GM12864 (cell line): ENCODE data around the gene ULK4.

Source experiments
- DNase-seq: peaks from one replicate; pipeline ENCODE4 v3.0.0-alpha.2; 2011; ENCODE audit warnings: low read depth
- H3K4me3 ChIP-seq: 2 replicates; pipeline ENCODE4 v1.5.1; 2011; ENCODE audit warnings: mild to moderate bottlenecking, low read depth, low read length, control low read depth
- TF ChIP-seq, protein P1 (sequence below): IDR thresholded peaks from 2 replicates; pipeline ENCODE4 v1.5.1; 2011; ENCODE audit warnings: low read depth, mild to moderate bottlenecking, moderate library complexity, low read length, control low read depth, inconsistent platforms; ENCODE audit errors: missing control alignments

The ULK4 gene

GRCh38 chr3:41223078-41223477, 738.8 kb downstream of the ULK4 start:
- TF ChIP-seq, protein P1, sequence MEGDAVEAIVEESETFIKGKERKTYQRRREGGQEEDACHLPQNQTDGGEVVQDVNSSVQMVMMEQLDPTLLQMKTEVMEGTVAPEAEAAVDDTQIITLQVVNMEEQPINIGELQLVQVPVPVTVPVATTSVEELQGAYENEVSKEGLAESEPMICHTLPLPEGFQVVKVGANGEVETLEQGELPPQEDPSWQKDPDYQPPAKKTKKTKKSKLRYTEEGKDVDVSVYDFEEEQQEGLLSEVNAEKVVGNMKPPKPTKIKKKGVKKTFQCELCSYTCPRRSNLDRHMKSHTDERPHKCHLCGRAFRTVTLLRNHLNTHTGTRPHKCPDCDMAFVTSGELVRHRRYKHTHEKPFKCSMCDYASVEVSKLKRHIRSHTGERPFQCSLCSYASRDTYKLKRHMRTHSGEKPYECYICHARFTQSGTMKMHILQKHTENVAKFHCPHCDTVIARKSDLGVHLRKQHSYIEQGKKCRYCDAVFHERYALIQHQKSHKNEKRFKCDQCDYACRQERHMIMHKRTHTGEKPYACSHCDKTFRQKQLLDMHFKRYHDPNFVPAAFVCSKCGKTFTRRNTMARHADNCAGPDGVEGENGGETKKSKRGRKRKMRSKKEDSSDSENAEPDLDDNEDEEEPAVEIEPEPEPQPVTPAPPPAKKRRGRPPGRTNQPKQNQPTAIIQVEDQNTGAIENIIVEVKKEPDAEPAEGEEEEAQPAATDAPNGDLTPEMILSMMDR: no peak
- no peak overlapping the region for H3K4me3 ChIP-seq
- DNase-seq: no peak

DNA sequence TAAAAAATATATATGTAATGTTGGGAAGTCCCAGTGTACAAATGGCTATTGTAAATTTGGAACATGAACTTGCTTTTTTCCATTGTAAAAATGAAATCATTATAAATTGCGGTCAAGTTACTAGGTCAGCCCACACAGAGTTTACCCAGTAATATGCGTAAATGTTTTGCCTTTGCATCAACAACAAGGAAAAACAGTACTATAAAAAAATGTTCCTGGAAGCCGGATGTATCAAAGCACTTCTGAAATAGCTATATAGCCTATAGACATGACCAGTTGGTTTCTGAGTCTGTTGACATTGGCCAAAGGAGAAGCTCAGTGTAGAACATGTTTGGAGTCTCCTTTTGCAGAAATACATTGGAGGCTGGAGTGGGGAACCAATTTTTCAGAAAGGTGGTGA, 739.4 kb downstream of the ULK4 start:
- no peak for DNase-seq
- TF ChIP-seq, protein P1: no peak
- no peak overlapping the region for H3K4me3 ChIP-seq

DNA sequence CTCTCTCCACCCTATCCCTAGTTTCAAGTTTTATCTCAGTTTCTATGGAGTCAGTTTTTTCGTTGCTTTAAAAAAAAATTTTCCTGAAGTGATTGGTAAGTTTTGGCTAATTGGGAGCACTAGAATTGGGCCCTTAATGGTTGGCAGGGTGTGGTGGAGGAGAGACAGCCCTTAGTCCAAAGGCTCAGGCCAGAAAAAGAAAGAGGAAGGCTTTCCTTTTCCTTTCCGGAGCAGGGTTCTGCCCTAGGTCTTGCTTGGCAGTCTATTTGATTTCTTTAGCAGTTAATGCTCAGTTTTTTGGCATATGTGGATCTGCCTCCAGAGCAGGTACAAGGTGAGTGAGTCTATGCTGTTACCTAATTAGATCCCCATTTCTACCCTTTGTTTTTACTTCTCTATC, 739.9 kb downstream of the ULK4 start:
- TF ChIP-seq, protein P1: no peak
- DNase-seq: no peak
- H3K4me3 ChIP-seq: no peak overlapping the region

GRCh38 chr3:41220906-41221677, 740.8 kb downstream of the ULK4 start:
- DNase-seq: no peak
- TF ChIP-seq, protein P1: no peak
- no peak overlapping the region for H3K4me3 ChIP-seq

GRCh38 chr3:41219424-41219823, 742.5 kb downstream of the ULK4 start:
- TF ChIP-seq, protein P1: no peak
- no peak for DNase-seq
- H3K4me3 ChIP-seq: no peak overlapping the region

GRCh38 chr3:41216993-41217392, 744.9 kb downstream of the ULK4 start:
- no peak overlapping the region for H3K4me3 ChIP-seq
- TF ChIP-seq, protein P1: no peak
- no peak for DNase-seq

GRCh38 chr3:41216422-41216821, 745.5 kb downstream of the ULK4 start:
- no peak overlapping the region for H3K4me3 ChIP-seq
- no peak for DNase-seq

More at GRCh38 chr3:41216422-41216821, 745.5 kb downstream of the ULK4 start:
- TF ChIP-seq, protein P1: no peak
